HG03095 (cell line): ENCODE results near the gene ACOT11.

Source experiments
- ATAC-seq: cut with Tn5 transposase; IDR thresholded peaks from one replicate; pipeline ENCODE4 v1.9.1; 2021; ENCODE audit warnings: moderate library complexity; ENCODE audit not compliant: unreplicated experiment

Gene ACOT11

DNA sequence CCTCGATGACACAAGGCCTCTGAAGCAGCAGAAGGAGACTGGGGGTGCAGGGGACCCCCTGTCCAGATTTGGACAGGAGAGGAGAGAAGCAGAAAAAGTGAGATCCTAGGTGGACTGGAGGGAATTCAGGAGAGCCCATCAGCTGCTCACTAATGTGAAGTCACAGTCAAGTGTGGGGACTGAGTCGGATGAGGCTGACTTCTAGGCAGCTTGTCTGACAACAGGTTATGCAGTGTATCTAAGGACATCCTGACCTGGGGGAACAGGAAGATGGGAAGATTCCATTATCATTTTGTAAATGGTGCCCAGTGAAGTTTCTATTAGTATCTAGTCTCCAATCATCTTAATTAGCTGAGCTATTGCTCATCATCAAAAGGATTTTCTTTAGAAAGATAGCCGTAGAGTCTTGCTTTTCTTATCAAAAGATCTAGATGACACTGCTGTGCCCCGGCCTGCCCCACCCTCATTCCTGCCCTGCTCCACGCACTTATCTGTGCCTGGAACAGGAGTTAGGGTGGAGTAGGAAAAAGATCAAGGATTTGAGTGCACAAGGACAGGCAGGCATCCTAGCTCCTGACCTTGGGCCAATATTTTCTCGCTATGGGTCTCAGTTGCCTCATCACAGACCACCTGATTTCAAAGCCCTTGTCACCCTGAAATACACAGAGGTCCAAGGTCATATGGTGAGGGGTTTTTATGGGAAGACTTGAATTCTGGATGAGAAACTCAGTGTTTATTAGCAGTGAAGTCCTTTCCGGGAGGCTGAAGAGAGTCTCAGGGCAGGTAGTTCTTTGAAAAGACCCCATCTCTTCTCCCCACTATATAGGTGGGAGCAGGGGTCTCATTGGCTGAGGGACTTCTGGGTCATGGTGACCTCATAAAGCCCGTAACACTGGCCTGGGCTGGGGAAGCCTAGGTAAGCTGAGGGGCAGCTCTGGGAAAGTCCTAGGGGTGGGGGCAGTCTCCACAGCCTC lies 93.1 kb downstream of the ACOT11 start, which contains the start of gene MROH7:
MROH7 (plus strand) TSS at position 924 of the 974 bp plus-strand sequence. CDS start 11,141 bp downstream, outside the sequence.
- no peak for ATAC-seq

DNA sequence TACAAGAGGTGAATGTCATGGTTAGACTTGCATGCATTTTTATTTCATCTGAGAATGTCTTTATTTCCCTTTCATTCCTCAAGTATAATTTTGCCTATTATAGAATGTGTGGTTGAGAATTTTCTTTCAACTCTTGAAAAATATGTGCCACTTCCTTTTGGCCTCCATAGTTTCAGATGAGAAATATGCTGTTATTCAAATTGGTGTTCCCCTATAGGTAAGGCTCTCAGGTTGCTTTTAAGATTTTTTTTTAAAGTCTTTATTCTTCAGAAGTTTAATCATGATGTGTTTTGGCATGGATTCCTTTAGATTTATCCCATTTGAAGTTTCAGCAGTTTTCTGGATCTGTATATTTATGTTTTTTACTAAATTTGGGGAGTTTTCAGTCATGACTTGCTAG lies 95.7 kb downstream of the ACOT11 start:
- ATAC-seq: no peak

DNA sequence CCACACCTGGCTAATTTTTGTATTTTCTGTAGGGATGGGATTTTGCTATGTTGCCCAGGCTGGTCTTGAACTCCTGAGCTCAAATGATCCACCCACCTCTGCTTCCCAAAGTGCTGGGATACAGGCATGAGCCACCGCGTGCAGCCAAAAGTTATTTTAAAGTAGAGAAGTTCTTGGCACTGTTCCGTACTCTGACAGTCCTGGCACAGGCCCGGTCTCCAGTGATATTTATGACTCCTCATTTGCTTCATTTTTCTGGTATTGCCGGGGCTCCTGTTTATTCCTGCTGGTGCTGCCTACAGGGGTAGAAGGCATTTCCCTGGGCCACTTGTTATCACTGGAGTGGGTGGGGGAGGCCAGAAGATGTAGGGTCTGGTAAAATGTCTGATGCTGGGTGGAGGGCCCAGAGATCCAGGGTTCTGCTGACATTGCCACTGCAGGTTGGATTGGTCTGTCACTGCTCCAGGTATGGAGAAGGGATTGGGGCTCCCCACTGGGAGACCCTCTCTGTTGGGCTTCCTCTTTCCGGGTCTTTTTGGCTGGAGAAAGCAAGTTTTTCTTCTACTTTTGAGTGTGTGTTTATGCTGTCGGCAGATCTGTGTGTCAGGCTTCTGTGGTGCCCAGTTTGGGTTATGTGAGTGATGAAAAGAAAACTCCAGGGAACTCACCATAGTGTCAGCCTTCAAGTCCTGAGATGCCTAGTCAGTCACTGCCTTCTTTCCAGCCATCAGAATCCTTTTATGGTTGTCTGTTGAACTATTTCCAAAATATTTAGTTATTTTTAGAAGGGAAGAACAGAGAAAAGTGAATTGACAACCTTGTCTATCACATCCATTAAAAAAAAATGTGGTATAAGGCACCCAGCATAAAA lies 98.0 kb downstream of the ACOT11 start:
- ATAC-seq: no peak

DNA sequence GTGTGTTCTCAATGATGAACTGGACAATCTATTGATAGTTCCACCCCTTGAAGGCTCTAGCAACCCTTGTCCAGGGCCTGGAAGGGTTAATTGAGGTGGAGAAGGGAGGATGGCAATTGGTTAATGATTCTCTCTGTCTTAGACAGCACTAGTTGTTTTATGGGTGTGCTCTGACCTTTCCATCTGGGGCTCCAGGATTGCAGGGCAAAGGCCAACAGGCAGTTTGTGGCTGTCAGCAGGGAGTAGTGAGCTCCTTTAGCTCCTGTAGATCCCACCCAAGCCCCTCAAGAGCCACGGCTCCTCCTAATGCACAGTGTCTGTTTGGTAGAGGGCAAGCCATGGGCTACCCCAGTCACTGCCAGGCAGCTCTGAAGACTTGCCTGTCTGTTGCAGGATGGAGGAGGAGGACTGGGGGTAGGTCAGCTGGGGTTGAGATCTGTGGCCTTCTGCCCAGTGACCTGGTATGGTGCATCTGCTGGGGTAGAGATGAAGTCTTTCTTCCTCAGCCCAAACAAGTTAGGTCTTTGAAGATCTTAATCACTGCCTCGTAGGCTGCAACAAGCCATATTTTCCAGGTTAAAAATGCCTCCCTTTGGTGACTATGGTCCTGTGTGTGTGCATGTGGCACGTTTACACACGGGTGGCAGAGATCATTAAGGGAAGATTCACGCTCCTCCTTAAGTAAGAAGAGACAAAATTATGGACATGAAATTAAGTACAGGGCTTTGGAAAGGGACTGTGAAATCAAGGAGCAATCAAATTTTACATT lies 101.3 kb downstream of the ACOT11 start:
- no peak for ATAC-seq

DNA sequence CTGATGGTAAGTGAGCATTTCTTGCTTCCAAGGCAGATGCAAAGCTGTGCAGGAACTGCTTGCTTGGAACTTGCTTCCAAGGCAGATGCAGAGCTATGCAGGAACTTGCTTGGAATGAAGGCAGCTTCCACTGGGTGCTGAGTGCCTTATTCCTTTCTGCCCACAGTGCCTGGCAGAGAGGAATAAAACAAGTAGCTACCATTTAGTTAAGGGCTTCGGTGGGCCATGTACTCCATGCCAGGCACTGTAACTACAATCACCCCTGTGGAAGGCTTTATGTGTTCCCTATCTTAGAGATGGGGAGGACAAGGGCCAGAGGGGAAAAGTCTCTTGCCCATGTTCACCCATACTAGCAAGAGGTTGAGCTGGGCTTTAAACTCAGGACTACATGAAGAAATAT lies 101.9 kb downstream of the ACOT11 start:
- ATAC-seq: no peak

DNA sequence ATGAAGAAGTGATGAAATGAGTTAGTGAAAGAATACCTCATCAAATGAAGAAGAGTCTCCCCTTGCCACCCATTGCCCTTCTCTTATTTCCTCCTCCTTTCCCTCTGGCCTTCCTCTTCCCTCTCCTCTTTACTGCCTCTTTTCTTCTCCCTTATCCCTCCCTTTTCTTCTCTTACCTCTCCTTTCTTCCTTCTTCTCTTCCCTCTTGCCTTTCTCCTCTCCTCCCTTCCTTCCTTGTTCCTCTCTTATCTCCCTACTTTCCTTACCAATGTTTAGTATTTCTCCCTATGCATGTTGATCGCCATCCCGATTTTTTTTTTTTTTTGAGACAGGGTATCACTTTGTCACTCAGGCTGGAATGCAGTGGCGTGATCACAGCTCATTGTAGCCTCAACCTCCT lies 102.4 kb downstream of the ACOT11 start:
- no peak for ATAC-seq

DNA sequence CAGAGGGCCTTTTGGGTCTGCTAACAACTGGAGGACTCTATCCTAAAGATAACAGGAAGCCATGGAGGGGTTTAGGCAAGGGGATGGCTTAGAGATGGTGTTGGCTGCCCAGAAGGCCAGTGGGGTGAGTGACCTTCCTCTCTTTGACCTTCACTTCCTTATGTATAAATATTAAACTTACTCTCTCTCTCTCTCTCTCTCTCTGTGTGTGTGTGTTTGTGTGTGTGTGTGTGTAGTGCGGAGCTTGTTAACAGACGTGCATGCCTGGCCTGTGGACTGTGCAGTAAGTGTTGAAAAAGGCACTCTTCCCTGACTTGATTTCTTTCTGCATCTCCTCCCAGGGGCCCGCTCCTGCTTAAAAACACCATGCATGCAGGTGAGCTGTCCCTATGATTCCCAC lies 103.6 kb downstream of the ACOT11 start:
- no peak for ATAC-seq

DNA sequence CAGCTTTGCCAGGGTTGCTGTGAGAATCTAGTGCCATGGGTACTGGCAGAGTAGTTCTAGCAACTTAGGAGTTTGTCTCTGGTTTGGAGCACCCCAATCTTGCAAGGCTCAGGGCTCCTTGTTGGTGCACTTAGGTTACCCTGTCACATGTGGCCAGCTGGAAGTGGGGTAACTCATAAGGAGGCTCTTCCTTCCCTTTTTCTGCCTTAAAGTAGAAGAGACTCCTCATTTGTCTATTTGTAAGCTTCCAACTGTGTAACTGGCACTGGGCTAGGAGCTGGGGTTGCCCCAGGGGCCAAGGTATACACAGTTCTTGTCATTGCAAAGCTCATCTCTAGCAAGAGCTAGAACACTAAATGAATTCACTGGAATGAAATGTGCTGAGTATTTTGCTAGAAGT lies 104.1 kb downstream of the ACOT11 start:
- no peak for ATAC-seq

DNA sequence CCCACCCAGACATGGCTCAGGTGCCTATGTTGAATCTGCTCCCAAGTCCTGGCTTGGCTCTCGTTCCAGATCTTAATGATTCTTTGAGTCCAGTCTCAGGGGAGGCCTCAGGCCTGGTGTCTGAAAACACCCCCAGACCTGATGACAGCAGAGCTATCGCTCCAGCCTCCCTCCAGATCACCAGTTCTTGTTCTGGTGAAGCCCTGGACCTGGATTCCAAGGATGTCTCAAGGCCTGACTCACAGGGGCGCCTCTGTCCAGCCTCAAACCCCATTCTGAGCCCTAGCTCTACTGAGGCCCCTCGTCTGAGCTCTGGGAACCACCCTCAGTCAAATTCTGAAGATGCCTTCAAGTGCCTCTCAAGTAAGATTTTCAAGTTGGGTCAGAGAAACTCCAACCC lies 105.0 kb downstream of the ACOT11 start:
- ATAC-seq: no peak

DNA sequence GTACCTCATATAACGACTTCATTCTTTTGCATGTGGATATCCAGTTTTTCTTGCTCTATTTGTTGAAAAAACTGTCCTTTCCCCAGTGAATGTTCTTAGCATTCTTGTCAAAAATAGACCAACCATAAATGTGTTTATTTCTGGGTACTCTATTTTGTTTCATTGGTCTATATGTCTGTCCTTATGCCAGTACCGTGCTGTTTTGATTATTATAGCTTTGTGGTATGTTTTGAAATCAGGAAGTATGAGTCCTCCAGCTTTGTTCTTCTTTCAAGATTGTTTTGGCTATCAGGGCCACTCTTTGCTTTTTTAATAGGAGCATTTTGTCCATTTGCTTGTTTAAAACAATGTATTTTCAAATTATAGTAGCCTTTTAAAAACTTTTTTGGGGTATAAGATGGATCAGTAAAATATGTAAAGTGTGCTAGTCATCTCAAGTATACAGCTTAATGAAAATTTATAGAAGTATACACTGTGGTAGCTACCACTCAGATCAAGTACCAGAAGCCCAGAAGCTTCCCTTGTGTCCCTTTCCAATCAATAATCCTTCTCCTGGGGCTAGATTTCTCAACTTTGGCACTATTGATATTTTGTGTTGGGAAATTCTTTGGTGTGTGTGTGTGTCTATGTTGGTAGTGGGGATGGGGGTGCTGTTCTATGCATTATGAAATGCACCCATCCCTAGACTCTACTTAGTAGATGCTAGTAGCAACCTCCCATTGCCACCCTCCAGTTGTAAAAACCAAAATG lies 110.3 kb downstream of the ACOT11 start:
- no peak for ATAC-seq
